Measurements from ENCODE around the gene NOSIP. TPM values are rescaled to one million over a fixed set of nuclear protein-coding genes. Genes with fewer than 3 reads are reported as not detected.
A peak's percentile ranks its signal among the peaks of the same experiment; 100 is the strongest.

The NOSIP gene
- total RNA-seq, 1 donor: 88.6 TPM

DNA sequence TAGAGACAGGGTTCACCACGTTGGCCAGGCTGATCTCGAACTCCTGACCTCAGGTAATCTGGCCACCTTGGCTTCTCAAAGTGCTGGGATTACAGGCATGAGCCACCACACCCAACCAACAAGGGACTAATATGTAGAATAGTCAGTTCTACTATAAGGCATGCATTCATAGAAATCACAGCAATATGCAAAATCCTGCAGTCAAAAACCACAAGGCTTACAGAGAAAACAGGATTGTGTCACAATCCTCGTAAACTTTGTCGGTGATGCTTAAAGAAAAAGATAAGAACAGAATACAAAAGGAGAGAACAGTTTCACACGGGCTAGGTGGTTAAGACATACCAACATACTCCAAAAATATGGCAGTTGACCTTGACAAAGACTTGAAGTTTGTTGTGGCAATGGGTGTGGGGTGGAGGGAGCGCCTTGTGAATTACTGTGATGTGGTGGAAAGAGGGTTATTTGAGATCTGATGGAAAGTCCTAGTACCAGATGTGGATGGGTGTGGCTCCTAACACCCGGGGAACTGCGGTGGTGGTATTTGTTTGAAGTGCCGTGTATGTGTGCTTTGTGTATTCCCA is 12.4 kb downstream of the NOSIP start:
- Histone ChIP-seq H3K4me1 (ENCODE audit: insufficient read depth, low read length) (peaks cover 79% of the 10 kb centered on the region), H3K27me3 (ENCODE audit: insufficient read depth, low read length) (no peaks in the 10 kb centered on the region), H3K4me3 (ENCODE audit: low read length) (no peak overlapping the region), H3K9me3 (ENCODE audit: low read depth, low read length) (no peaks in the 10 kb centered on the region)

- no peaks in the 10 kb centered on the region for H3K27me3 ChIP-seq (ENCODE audit: insufficient read depth, low read length)
- no peak overlapping the region for H3K4me3 ChIP-seq (ENCODE audit: low read length)
- peaks cover 93% of the 10 kb centered on the region for H3K4me1 ChIP-seq (ENCODE audit: insufficient read depth, low read length)
- no peaks in the 10 kb centered on the region for H3K9me3 ChIP-seq (ENCODE audit: low read depth, low read length)
Measured at GRCh38 chr19:49566302-49566701, 14.1 kb downstream of the NOSIP start.

DNA sequence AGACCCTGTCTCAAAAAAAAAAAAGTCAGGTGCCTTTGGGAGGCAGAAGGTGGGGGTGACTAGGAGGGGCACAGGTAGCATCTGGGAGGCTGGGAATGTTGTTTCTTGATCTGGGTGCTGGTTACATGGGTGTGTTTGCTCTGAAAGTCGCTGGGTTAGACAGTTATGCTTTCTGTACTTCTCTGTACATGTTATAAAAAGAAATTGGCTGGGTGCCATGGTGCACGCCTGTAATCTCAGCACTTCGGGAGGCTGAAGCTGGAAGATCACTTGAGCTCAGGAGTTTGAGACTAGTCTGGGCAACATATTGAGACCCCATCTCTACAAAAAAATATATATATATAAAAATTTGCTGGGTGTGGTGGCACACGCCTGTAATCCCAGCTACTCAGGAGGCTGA is 15.1 kb downstream of the NOSIP start:
- no peak overlapping the region for H3K4me3 ChIP-seq (ENCODE audit: low read length)
- H3K4me1 ChIP-seq (ENCODE audit: insufficient read depth, low read length): peaks cover 93% of the 10 kb centered on the region
- no peaks in the 10 kb centered on the region for H3K27me3 ChIP-seq (ENCODE audit: insufficient read depth, low read length)
- no peaks in the 10 kb centered on the region for H3K9me3 ChIP-seq (ENCODE audit: low read depth, low read length)

- H3K27me3 ChIP-seq (ENCODE audit: insufficient read depth, low read length): no peaks in the 10 kb centered on the region
- no peak overlapping the region for H3K4me3 ChIP-seq (ENCODE audit: low read length)
- H3K9me3 ChIP-seq (ENCODE audit: low read depth, low read length): no peaks in the 10 kb centered on the region
- H3K4me1 ChIP-seq (ENCODE audit: insufficient read depth, low read length): peaks cover 93% of the 10 kb centered on the region
Measured at GRCh38 chr19:49564616-49565045, 15.7 kb downstream of the NOSIP start.

DNA sequence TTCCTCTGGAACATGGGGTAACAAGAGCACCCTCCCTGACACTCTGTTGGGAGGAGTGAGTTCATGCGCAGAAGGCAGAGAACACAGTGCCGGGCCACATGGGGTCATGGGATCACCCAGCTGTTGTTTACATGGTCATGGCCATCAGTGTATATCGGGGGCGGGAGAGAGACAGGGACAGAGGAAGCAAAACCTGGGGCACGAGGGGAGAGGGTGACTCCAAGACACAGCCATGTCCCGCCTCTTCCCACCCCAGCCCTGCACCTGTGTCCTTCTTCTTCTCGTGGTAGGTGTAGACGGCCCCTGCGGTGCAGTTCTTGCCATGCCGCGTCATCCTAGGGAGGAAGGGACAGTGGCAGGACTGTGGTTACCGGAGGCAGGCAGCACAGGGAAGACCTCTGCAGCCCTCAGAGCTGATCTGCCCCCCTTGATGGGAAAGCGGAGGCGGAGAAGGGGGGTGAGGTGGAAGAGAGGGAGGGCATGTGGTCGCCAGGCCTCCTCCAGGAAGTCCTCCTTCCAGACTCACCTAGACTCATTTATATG is 19.9 kb downstream of the NOSIP start:
- no peaks in the 10 kb centered on the region for H3K27me3 ChIP-seq (ENCODE audit: insufficient read depth, low read length)
- H3K4me1 ChIP-seq (ENCODE audit: insufficient read depth, low read length): peaks cover 75% of the 10 kb centered on the region
- H3K9me3 ChIP-seq (ENCODE audit: low read depth, low read length): no peaks in the 10 kb centered on the region
- peak overlapping the region; percentile 45 for H3K4me3 ChIP-seq (ENCODE audit: low read length)

- Histone ChIP-seq H3K27me3 (ENCODE audit: insufficient read depth, low read length) (no peaks in the 10 kb centered on the region), H3K4me3 (ENCODE audit: low read length) (peak overlapping the region; percentile 45), H3K9me3 (ENCODE audit: low read depth, low read length) (no peaks in the 10 kb centered on the region), H3K4me1 (ENCODE audit: insufficient read depth, low read length) (peaks cover 75% of the 10 kb centered on the region)
Measured at GRCh38 chr19:49559928-49560327, 20.4 kb downstream of the NOSIP start.

DNA sequence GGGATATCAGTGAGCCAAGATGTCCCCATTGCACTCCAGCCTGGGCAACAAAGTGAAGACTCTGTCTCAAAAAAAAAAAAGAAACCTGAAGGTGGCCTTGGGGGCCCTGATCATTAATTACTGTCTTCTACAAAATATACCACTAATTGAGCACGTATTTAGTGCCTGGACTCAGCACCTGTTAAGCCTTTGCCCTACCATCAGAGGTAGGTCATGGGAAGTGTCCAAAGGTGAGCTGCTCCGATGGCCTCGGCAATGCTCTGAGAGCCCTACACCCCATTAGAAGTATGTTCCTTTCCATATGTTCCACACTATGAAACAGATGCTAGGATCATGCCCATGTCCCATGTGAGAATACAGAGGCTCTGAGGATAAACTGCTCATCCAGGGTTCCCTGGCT is 20.9 kb downstream of the NOSIP start:
- Histone ChIP-seq H3K4me3 (ENCODE audit: low read length) (peak overlapping the region; percentile 45), H3K4me1 (ENCODE audit: insufficient read depth, low read length) (peaks cover 75% of the 10 kb centered on the region), H3K27me3 (ENCODE audit: insufficient read depth, low read length) (no peaks in the 10 kb centered on the region), H3K9me3 (ENCODE audit: low read depth, low read length) (no peaks in the 10 kb centered on the region)

GRCh38 chr19:49558591-49558990 is 21.8 kb downstream of the NOSIP start:
- Histone ChIP-seq H3K4me3 (ENCODE audit: low read length) (peak overlapping the region; percentile 45), H3K27me3 (ENCODE audit: insufficient read depth, low read length) (no peaks in the 10 kb centered on the region), H3K4me1 (ENCODE audit: insufficient read depth, low read length) (peaks cover 77% of the 10 kb centered on the region), H3K9me3 (ENCODE audit: low read depth, low read length) (no peaks in the 10 kb centered on the region)

GRCh38 chr19:49557641-49558325 is 22.6 kb downstream of the NOSIP start:
- Histone ChIP-seq H3K4me1 (ENCODE audit: insufficient read depth, low read length) (peaks cover 76% of the 10 kb centered on the region), H3K27me3 (ENCODE audit: insufficient read depth, low read length) (no peaks in the 10 kb centered on the region), H3K4me3 (ENCODE audit: low read length) (peak overlapping the region; percentile 45), H3K9me3 (ENCODE audit: low read depth, low read length) (no peaks in the 10 kb centered on the region)

GRCh38 chr19:49556412-49557398 is 23.7 kb downstream of the NOSIP start:
- H3K4me1 ChIP-seq (ENCODE audit: insufficient read depth, low read length): peaks cover 75% of the 10 kb centered on the region
- H3K9me3 ChIP-seq (ENCODE audit: low read depth, low read length): no peaks in the 10 kb centered on the region
- no peaks in the 10 kb centered on the region for H3K27me3 ChIP-seq (ENCODE audit: insufficient read depth, low read length)
- peak overlapping the region; percentile 26 for H3K4me3 ChIP-seq (ENCODE audit: low read length)

DNA sequence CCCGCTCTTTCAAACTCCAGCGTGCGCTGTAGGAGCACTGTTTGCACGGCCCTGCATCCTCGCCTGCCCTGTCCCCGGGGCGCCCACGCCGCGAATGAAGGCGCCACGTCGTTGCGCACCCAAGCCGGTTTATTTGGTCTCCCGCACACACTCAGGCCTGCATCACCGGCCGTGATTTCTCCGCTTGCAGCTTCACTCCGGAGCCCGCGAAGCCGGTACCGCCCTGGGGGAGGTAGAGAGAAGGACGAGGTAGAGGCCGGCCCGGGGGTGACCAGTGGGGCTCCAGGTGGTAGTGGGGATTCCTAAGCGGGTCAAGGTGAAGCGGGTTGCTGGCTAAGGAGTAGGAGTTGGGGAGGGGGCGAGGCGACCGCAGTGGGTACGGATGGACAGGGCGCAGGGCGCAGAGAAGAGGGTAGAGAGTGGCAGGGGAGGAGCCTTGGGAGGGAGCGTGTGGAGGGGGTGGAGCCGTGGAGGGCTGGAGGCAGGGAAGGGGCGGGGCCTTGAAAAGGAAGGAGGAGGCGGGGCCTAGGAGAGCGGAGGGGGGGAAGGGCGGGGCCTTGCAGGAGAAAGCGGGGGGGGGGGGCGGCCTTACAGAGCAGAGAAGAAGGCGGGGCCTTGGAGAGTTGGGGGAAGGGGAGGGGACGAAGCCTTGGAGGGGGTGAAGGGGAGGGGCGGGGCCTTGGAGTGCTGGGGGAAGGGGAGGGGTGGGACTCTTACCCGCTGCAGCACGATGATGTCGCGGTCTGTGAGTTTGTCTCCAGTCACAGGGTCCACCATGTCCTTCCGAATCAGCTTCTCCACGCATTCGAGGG is 24.6 kb downstream of the NOSIP start:
- no peaks in the 10 kb centered on the region for H3K27me3 ChIP-seq (ENCODE audit: insufficient read depth, low read length)
- no peaks in the 10 kb centered on the region for H3K9me3 ChIP-seq (ENCODE audit: low read depth, low read length)
- no peak overlapping the region for H3K4me3 ChIP-seq (ENCODE audit: low read length)
- H3K4me1 ChIP-seq (ENCODE audit: insufficient read depth, low read length): peaks cover 71% of the 10 kb centered on the region

DNA sequence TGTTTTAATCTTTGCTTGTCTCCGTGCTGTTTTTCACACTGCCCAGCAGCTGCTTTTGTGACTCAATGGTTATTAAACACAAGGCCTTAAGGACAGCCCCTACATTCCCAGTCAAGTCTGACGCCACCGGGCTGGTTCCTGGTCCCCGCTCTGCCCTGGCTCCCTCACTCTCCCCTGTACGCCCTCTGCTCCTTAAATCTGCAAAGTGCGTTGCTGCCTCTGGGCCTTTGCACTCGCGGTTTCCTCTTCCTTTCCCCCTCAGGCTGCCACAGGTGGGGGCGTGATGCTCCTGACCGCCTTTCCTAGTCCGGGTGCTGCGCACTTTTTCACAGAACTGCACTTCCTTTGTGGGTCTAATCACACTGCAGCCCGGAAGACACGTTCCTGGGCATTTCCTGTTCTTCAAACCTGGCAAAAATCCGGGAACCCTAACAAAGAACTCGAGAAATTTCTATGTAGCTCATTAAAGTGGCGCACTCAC is 25.6 kb downstream of the NOSIP start:
- no peak overlapping the region for H3K4me3 ChIP-seq (ENCODE audit: low read length)
- no peaks in the 10 kb centered on the region for H3K9me3 ChIP-seq (ENCODE audit: low read depth, low read length)
- no peaks in the 10 kb centered on the region for H3K27me3 ChIP-seq (ENCODE audit: insufficient read depth, low read length)
- H3K4me1 ChIP-seq (ENCODE audit: insufficient read depth, low read length): peaks cover 69% of the 10 kb centered on the region

DNA sequence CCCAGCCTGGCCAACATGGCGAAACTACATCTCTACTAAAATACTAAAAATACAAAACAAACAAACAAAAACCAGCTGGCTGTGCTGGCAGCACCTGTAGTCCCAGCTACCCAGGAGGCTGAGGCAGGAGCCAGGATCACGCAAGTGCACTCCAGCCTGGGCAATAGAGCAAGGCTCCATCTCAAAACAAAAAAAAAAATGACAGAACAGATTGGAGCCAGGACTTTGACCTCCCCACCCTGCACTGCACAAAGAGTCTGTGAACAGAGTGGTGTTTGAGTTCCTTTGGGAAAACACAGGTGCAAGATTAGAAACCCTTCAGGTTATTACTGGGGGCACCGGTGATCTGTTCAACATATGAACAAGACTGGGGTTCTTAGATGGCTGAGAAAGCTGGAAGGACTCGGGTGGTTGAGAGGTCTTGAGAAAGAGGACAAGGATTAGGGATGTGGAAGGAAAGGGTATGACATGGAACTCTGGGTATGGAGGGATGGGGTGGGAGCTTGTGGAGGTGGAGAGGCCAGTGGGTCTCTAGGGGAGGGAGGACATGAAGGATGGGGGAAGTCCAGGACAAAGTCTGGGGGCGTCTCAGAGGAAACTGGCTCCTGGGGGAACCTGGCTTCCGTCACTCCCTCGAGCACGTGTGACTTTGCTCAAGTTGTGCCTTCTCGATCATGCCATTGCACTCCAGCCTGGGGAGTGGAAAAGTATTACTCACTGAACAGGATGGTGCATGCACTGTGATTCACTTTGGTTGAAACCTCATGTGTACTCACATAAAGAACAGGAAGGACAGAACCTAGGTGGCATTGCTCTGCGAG is 26.7 kb downstream of the NOSIP start:
- no peak overlapping the region for H3K4me3 ChIP-seq (ENCODE audit: low read length)
- no peaks in the 10 kb centered on the region for H3K9me3 ChIP-seq (ENCODE audit: low read depth, low read length)
- H3K4me1 ChIP-seq (ENCODE audit: insufficient read depth, low read length): peaks cover 75% of the 10 kb centered on the region
- H3K27me3 ChIP-seq (ENCODE audit: insufficient read depth, low read length): no peaks in the 10 kb centered on the region

Data from mononuclear cell (primary cell).